Liver (tissue), 9 donors: ENCODE results near the gene SCN9A. TPM values are rescaled to one million over a fixed set of nuclear protein-coding genes. Genes with fewer than 3 reads are reported as not detected.

Experiments used
- DNase-seq: peaks from one replicate; pipeline ENCODE4 v3.0.0-alpha.2; 2017; ENCODE audit warnings: low spot score
- H3K27ac ChIP-seq, 2 donors: one replicate each; pipeline ENCODE4 v1.7.0; 2013; ENCODE audit warnings: inconsistent platforms in 2 of 2, low read length in 2 of 2, control low read depth in 1 of 2, low read depth in 1 of 2, mild to moderate bottlenecking in 1 of 2
- H3K27me3 ChIP-seq, 4 donors: one replicate each; pipeline versions ENCODE4 v1.6.1 to v1.7.0; 2013; ENCODE audit warnings: low read length in 3 of 4, inconsistent platforms in 1 of 4, mild to moderate bottlenecking in 1 of 4, moderate library complexity in 1 of 4; ENCODE audit not compliant: control insufficient read depth in 4 of 4, insufficient read depth in 4 of 4
- H3K36me3 ChIP-seq, 4 donors: one replicate each; pipeline versions ENCODE4 v1.6.1 to v1.7.0; 2013; ENCODE audit warnings: low read length in 3 of 4, mild to moderate bottlenecking in 3 of 4, low read depth in 1 of 4, moderate library complexity in 1 of 4; ENCODE audit not compliant: control insufficient read depth in 4 of 4, insufficient read depth in 3 of 4
- H3K4me1 ChIP-seq, 4 donors: one replicate each; pipeline versions ENCODE4 v1.6.1 to v1.7.0; 2013; ENCODE audit warnings: low read length in 3 of 4, mild to moderate bottlenecking in 3 of 4, moderate library complexity in 1 of 4; ENCODE audit not compliant: control insufficient read depth in 4 of 4, insufficient read depth in 4 of 4
- H3K4me3 ChIP-seq, 3 donors: one replicate each; pipeline versions ENCODE4 v1.6.1 to v1.7.0; 2013; ENCODE audit warnings: low read length in 3 of 3, control low read depth in 1 of 3, low read depth in 1 of 3, mild to moderate bottlenecking in 1 of 3
- H3K9ac ChIP-seq, 2 donors: one replicate each; pipeline ENCODE4 v1.7.0; 2013; ENCODE audit warnings: low read length in 2 of 2, mild to moderate bottlenecking in 2 of 2, moderate library complexity in 2 of 2, control low read depth in 1 of 2, low read depth in 1 of 2
- H3K9me3 ChIP-seq, 4 donors: one replicate each; pipeline versions ENCODE4 v1.6.1 to v1.7.0; 2013; ENCODE audit warnings: low read length in 3 of 4; ENCODE audit not compliant: control insufficient read depth in 4 of 4
- EGR1 ChIP-seq, 2 donors: IDR thresholded peaks; 2 replicates each; pipeline ENCODE4 v1.6.1; 2016 to 2018; ENCODE audit warnings: antibody characterized with exemption in 2 of 2, low read depth in 2 of 2
- HNF4A ChIP-seq, 2 donors: conservative IDR thresholded peaks; 2 replicates each; pipeline ENCODE4 v1.6.1; 2016; ENCODE audit warnings: antibody characterized with exemption in 2 of 2, mild to moderate bottlenecking in 2 of 2
- RAD21 ChIP-seq, 2 donors: IDR thresholded peaks; 2 replicates each; pipeline ENCODE4 v1.6.1; 2016; ENCODE audit warnings: antibody characterized with exemption in 2 of 2, mild to moderate bottlenecking in 2 of 2
- TAF1 ChIP-seq: conservative IDR thresholded peaks from 2 replicates; pipeline ENCODE4 v1.6.1; 2016; ENCODE audit warnings: antibody characterized with exemption, mild to moderate bottlenecking
- WGBS: extraction: QIAGEN DNeasy Blood & Tissue Kit; methylation state at CpG from one replicate; pipeline ENCODE4 v1.1.7; 2013; 5-methylcytosine and 5-hydroxymethylcytosine counted together
- polyA plus RNA-seq, 2 donors: library from polyadenylated mRNA; stranded (reverse) in 1 of 2; unstranded in 1 of 2; fragments of 200-250 nt in 1 of 2; fragments of >200 nt in 1 of 2; fragmentation: Nextera tagmentation in 1 of 2; extraction: Ambion mirVana in 1 of 2; gene quantifications; one replicate each; pipeline versions ENCODE4 v1.2.1 to v1.2.3, GENCODE V29; 2013 to 2015
- total RNA-seq, 2 donors: library from RNA; depleted of rRNA; stranded (reverse); fragments of >200 nt; gene quantifications; one replicate each; pipeline ENCODE4 v1.2.3, GENCODE V29; 2014
- TF ChIP-seq, protein P1 (sequence below): IDR thresholded peaks from 2 replicates; pipeline ENCODE4 v1.6.1; 2016; ENCODE audit warnings: antibody characterized with exemption
- donor health status: healthy.
- donor health status: healthy.
- donor health status: healthy.
- donor health status: healthy.
- donor health status: healthy.

SCN9A gene
- total and polyA plus RNA-seq, 4 donors, result 1.2 to 10.1 (median 9.2) TPM

DNA sequence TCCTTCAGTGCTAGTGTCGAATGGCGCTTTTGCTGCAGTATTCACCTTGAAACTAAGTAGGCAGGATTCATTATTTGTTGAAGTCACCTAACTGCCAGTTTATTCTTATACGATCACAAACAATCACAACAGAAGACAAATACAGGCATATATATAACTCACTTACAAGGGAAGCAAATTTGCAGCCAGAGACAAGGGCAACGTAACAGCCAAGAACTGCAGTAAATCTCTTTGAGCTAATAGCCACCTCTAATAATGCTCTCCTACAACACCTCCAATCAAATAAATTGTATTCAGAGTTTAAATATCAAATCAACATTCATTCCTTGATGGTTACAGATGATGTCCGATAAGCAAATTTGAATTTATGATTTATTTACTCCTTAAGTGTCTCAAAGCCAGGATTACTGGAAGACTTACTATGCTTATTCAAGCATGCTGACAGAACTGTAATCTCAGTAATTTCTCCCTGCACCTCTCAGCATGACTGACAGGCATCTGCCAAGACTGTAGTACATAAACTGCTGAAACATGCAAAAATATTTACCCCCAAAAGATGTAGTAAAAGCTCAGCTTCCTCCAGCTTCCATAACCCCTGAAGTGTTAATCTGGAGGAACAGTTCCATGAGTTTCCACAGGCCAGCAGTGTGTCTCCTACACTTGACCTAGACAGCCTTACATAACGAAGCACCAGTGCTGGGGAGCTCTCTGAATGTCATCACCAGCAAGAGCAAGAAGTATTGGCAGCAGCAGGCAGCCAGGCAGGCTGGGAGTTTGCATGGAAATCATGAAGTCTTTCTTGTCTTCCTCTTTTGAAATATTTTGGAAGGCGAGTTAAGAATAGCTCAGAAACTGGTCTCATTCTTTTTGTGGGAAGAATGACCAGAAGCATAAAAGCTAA is 227.0 kb downstream of the SCN9A start:
- Histone ChIP-seq H3K9me3 (no peaks in the 10 kb centered on the region), H3K27ac (no peak overlapping the region), H3K27me3 (no peaks in the 10 kb centered on the region), H3K4me1 (no peaks in the 10 kb centered on the region), H3K4me3 (no peak overlapping the region), H3K36me3 (no peaks in the 10 kb centered on the region), H3K9ac (no peak overlapping the region)
- WGBS, result 80% methylated on average over 7 of the region's 7 CpGs
- no peak for DNase-seq
- TF ChIP-seq TAF1 (no peak), HNF4A (conservative IDR thresholded peaks at IDR 0.05) (no peak), RAD21 (IDR thresholded peaks at IDR 0.05) (no peak), EGR1 (IDR thresholded peaks at IDR 0.05; ENCODE audit: low read depth in 2 of 2) (no peak)
- TF ChIP-seq, protein P1, sequence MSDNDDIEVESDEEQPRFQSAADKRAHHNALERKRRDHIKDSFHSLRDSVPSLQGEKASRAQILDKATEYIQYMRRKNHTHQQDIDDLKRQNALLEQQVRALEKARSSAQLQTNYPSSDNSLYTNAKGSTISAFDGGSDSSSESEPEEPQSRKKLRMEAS, result no peak

DNA sequence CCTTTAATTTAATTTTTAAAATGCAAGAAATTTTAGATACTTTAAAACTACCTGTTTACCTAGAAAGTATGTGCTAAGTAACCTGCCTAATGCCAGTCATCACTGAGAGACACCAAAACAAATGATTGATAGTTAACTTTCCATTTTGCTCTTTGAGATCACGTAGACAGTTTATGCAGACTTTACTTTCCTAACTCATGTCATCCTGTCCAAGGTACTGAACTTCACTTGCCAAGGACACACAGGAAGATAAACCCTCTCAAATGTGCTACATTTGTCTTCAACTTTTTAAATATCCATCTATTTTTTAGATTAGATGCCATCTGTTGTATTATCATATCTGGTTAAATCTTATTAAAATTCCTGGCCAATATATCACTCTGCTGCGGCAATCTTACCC is 227.9 kb downstream of the SCN9A start:
- Histone ChIP-seq H3K4me1 (no peaks in the 10 kb centered on the region), H3K4me3 (no peak overlapping the region), H3K27me3 (no peaks in the 10 kb centered on the region), H3K9ac (no peak overlapping the region), H3K36me3 (no peaks in the 10 kb centered on the region), H3K27ac (no peak overlapping the region), H3K9me3 (no peaks in the 10 kb centered on the region)
- no peak for TF ChIP-seq TAF1
- TF ChIP-seq, protein P1, result no peak
- 89% methylated on average over 2 of the region's 2 CpGs for WGBS
- DNase-seq, result no peak

Other genes starting within 250 kb of the SCN9A start
- not detected for gene SCN1A, start 247.9 kb downstream of the SCN9A start, total RNA-seq
- under 1 TPM in 1 of 2 donors, not detected in 1; 0.11 TPM for gene SCN1A, start 247.9 kb downstream of the SCN9A start, polyA plus RNA-seq
- gene SCN7A, start 118.3 kb upstream of the SCN9A start, total RNA-seq, result 1 to 10 TPM in 1 of 2 donors, under 1 TPM in 1; 0.05 to 7.9 TPM
- 1 to 10 TPM in 1 of 2 donors, under 1 TPM in 1; 0.55 to 1.6 TPM for gene SCN7A, start 118.3 kb upstream of the SCN9A start, polyA plus RNA-seq